HG03520 (cell line): Measurements from ENCODE around the gene SERINC5.
"Not testable (repeated sequence)": the region's sequence is repeated elsewhere in the genome, so short reads cannot be mapped to it uniquely, and the experiment has no call there.

Experiments
- ATAC-seq: cut with Tn5 transposase; IDR thresholded peaks from one replicate; pipeline ENCODE4 v1.9.1; 2021; ENCODE audit warnings: mild to moderate bottlenecking, moderate library complexity; ENCODE audit not compliant: unreplicated experiment

Gene SERINC5

DNA sequence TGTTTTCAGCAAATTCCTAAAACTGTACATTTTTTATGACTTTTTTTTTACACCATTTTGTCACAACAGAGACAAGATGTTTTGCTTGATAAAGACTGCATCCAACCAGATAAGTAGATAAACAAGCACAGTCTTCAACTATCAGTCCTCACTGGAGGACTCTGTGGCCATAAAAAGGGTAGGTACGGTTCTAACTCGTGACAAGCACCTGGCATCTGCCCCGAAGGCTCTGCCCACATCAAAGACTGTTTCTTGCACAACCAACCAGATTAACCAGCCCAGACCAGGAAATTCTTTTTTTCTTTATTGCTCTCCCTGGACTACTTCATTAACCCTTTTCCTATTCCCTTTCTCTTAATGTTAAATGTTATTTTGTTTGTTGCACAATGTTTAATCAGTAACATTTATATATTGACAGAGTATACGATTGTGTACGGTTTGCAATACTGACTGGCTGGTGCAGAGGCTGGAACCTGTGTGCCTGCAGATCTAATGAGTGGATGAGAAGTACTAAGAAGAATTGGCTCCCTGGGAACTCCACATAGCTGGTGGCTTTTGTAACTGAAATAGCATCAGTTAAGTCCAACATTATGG, 74.1 kb downstream of the SERINC5 start:
- no peak for ATAC-seq

DNA sequence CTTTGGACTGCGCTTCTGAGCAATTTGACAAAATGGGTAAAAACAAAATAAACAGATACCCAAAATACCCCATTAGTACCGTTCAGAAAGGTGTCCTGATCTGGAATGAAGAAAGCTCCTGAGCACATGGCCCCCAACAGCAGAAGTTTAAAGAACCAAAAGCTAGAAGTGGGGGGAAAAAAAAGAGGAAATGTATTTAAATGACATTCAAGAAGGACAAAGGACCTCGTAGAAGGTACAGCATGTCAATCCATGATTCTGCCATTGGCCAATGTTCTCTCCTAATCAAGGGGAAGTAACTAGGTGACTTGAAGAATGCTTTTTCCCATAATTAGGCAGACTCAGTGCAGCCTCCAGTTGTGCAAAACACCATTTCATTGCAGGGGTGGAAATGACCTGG, 78.6 kb downstream of the SERINC5 start:
- ATAC-seq = no peak

DNA sequence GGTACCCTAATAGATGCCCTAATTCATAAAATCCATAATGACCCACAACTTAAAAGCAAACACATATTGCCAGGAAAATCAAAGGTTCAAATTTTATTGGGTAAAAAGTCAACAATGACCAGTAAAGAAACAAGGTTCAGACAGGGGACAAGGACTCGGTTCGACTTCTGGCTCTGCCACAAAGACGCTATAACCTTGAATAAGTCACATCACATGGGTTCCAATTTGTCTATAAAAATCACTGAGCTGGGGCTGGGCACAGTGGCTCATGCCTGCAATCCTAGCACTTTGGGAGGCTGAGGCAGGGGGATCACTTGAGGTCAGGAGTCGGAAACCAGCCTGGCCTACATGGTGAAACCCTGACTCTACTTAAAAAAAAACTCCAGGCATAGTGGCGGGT, 80.5 kb downstream of the SERINC5 start:
- no peak for ATAC-seq

DNA sequence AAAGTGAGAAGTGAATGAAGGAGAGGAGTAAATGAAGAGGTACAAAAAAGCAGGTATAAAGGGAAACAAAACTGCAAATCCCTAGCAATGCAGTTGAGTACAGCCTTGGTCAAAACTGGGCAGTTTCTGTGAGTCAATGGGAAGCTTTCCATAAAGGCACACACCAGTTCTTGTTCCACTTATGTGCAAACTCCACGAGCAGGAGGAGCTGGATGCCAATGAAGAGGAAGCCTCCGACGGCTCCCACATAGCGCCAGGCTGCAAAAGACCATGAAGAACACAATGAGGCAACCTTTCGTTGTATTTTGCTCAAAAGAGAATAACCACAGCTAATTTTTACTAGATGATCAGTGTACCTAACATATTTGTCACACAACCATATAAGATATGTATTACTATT, 81.1 kb downstream of the SERINC5 start:
- ATAC-seq = no peak

DNA sequence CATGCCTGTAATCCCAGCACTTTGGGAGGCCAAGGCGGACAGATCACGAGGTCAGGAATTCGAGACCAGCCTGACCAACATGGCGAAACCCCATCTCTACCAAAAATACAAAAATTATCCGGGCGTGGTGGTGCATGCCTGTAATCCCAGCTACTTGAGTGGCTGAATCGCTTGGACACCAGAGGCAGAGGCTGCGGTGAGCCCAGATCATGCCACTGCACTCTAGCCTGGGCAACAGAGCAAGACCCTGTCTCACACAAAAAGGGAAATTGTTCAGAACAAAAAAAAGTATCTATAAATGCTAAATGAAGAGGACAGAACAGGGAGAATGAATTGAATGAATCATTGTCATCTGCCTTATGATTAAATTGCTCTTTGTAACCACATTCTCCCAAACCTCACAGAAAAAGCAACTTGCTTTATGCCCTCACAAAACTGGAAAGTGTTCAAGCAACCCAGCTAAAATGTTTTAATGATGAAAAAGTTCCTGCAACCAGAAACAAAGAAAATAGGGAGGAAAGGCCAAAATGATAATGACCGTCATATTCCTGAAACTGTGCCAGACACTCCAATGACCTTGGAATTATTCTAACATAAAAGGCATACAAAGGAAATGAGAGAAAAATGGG, 83.7 kb downstream of the SERINC5 start:
- no peak for ATAC-seq

DNA sequence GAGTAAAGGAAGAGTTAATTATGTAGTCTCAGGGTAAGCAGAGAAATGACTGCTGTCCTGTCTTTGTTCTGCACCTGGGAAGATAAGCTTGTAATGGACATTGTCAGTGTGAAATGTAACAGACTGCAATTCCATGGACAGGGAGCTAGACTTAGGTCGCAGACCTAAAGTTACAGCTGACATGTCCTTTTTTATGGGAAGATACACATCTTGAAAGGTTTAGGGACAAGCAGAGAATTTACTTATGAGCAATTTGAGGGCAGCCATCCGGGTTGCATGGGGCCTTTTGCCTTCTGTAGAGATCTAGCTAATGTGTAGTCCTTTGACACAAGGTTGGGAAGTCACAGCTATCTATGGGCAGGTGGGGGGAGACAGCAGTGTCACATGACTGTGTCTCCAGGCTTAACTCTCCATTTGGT, 85.7 kb downstream of the SERINC5 start:
- ATAC-seq = no peak

DNA sequence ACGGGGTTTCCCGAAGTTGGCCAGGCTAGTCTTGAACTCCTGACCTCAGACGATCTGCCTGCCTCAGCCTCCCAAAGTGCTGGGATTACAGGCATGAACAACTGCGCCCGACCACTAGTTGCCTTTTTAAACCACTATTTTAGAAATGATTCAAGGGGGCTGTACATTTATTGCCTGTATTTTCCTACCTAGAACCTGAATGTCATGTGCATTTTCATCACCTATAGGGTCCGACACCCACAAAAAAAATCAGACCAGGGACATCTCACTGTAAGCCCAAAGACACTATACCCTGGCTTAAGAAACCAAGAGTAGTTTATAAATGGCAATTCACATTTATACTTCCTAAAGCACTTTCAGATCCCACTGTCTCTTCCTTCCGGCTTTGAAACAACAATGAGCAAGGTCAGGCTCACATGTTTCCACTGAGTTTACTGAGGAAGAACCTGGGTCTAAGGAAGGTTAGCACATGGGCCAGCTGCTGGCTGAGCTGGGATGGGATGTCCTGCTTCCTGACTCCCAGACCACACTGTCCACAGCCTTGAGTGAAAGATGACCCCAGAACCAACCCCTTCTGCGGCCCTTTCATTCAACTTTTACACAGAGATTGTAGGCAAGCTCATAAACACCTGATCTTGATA, 87.3 kb downstream of the SERINC5 start:
- ATAC-seq = no peak

DNA sequence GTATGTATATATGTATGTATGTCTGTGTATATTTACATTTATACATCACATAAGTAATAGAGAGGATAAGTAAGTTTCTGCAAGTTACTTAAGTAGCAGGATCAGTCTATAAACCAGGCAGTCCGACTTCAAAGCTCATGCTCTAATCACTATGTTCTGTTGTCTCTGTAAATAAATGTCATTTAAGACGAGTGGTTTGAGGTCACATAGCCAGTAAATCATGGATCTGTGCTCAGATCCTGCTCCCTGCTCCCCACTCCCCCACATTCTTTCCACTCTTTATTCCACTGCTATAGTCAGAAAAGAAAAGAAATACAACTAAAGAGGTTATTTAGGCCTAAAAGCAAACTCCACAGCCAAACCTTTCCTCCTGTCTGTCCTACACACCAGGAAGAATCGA, 90.4 kb downstream of the SERINC5 start:
- ATAC-seq = no peak

DNA sequence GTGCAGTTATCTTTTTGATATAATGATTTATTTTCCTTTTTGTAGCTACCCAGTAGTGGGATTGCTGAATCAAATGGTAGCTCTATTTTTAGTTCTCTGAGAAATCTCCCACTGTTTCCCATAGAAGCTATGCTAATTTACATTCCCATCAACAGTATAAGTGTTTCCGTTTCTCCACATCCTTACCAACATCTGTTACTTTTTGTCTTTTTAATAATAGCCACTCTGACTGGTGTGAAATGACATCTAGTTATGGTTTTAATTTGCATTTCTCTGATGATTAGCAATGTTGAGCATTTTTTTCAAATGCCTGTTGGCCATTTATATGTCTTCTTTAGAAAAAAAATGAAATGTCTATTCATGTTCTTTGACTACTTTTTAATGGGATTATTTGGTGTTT, 94.7 kb downstream of the SERINC5 start:
- no peak for ATAC-seq

DNA sequence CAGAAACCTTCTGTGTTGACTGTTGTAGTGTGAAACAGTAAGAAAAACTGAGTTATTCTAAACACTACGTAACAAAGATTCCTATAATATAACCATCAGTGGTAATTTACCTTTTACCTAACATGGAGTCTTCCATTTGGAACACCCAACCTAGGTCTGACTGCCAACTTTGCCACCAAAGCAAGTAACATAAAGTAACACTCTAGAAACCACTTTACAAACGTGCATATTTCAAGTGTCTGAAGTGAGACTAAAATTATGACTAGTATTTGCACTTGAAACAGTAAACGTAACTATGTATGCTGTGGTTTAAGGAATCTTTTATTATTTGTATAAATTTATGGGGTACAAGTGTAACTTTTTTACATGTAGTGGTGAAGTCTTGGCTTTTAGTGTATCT, 95.6 kb downstream of the SERINC5 start:
- no peak for ATAC-seq

DNA sequence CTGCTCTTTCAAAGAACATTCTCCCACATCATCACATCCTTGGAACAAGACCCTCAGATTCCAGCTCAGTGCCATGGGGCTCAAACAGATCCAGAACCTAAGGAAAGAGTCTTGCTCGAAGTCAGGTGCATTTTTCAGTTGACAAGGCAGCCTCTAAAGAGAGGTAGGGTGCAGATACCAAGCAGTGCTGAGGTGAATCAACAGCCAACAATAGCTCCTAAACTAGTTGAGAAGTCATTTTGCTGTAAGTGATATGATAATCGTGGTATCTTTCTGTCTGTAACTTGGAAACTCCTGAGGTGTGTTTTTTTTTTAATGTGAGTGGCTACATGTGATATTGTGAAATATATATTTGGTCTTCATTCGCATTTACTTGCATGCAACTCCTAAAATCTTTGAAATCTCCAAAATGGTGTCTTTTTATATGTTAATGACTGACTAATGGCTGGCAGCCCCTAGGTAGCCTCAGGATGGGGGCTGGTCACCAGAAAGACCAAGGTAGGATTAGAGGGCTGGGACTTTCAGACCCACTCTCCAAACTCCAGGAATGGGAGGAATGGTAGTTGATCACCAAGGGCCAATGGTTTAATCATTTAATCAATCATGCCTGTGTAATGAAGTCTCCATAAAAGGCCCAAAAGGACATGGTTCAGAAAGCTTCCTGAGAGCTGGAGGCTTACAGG, 96.6 kb downstream of the SERINC5 start:
- no peak for ATAC-seq

DNA sequence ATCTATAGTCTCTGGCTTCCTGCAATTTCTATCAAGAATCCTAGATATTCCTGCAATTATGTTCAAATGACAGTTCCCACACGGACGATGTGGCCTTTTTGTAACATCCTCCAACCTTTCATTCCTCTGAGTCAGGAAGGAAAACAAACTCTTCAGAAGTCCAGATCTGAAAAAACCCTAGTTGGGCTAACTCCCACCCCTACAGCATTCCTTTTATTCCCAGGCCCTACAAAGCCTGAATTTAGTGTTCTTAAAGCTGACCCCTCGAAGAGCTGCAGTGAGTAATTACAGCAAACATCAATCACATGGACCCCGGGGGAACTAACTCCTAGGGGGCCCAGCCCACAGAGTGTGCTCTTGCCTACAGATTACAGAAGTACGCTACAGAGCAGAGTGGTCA, 99.7 kb downstream of the SERINC5 start:
- no peak for ATAC-seq

DNA sequence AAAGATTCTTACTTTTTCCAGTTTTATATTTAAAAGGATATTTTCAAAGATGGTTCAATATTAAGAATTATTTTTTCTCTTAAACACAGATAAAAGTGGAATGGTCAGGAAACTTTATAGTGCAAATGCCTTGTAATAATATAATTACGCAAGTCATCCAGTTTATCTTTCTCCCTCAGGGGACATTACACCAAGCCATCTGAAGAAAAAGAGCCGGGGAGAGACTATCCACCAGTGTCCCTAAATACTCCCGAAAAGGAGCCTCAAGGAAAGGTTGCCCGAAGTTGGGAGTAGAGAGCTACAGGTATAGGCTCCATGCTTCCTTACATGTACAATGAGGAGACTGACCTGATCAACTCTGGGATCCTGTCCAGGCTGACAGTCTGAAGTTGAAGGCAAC, 101.1 kb downstream of the SERINC5 start:
- ATAC-seq = no peak

DNA sequence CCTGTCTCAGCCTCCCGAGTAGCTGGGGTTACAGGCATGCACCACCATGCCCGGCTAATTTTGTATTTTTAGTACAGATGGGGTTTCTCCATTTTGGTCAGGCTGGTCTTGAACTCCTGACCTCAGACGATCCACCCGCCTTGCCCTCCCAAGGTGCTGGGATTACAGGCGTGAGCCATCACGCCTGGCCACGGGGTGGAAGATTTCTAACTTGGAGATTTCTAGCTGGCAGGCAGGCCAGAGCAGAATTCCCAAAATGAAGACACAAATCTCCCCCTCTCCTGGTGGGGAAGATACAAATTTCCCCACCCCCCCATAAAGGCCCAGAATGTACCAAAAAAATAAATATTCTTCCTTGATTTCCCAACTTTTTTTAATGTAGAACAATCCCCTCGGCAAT, 101.6 kb downstream of the SERINC5 start:
- not testable (repeated sequence) for ATAC-seq

DNA sequence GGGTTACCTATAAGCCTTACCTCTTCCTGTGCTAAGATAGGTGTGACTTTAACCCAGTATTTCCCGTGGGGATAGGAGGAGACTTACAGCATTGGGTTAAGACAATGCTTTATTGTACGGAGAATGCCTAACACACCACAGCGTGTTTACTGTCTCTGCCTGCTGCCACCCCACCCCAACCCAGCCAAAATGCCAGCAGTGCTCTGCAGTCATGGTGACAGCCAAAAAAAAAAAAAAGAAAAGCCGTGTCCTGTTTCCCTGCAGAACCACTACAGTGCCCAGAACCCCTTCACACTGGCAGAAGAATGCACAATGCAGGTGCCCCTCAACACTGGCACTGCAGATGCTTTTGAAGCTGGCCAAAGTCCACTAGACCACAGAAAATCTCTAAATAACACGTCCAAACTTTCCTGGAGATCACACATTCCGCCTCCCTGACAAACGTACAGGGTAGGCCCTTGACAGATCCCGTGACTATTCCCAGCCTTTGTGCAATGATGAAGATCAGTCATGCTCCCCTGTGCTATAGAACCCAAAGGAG, 102.2 kb downstream of the SERINC5 start:
- ATAC-seq = no peak

DNA sequence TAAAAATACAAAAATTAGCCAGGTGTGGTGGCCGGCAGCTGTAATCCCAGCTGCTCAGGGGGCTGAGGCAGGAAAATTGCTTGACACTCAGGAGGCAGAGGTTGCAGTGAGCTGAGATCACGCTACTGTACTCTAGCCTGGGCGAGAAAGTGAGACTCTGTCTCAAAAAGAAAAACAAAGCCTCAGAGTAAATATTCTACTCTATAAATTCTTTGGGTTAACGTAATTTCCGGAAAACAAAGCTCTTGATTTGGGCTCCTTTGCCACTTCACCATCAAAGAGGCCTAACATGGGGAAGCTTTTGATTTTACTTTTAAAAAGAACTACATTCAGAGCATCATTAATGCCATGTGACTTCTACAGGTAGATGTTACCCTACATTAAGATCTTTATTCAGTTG, 103.1 kb downstream of the SERINC5 start:
- ATAC-seq = no peak

DNA sequence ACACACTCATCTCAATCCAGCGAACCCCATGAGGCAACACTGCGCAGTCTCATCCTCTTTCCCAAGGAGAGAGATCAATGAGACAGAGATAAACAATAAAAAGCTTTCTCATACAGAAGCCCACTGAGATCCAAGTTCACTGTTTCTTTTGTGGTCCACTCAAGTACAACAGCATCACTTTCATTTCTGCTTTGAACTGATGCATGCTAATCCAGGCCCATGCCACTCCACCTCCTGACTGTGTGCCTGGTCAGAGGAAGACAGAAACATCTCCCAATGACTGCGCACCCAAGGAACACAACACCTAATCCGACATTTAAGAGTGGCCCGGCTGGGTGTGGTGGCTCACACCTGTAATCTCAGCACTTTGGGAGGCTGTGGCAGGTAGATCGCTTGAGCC, 104.0 kb downstream of the SERINC5 start:
- ATAC-seq = no peak

DNA sequence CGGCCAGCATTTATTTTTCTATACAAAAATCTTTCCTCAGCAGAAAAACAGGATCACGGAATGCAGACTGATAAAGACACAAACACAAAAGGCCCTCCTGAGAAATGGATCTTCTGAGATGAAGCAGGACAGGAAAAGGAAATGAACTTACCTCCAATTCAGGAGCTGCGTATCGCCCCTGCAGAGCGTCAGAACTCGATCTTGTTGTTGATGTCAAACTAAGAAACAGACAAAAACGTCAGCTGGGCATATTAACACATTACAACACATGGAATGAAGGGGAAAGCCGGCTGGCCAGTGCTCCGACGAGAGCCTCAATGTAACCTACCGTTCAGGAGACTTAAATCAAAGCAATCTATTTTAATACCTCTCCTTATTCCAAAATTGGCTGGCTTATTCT, 105.1 kb downstream of the SERINC5 start:
- ATAC-seq = no peak

DNA sequence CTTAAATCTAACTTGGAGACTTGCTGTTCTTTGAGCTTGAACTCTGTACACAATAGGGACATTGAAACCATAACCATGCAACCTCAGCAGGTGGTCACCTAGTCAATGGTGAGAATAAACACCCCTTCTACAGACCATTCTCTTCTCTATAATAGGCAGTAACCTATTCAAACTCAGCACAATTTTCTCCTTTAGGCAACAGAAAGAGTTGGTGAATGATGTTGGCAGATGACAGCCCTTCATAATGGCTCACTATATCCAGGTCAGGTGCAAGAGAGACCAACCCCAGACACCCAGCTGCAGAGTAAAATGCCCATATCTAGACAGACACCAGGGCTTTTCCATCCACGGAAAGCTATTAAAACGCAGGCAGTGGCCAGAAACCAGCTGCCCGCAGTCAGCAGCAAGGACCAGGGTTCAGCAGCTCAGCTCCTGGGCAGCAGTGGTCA, 106.7 kb downstream of the SERINC5 start:
- no peak for ATAC-seq

DNA sequence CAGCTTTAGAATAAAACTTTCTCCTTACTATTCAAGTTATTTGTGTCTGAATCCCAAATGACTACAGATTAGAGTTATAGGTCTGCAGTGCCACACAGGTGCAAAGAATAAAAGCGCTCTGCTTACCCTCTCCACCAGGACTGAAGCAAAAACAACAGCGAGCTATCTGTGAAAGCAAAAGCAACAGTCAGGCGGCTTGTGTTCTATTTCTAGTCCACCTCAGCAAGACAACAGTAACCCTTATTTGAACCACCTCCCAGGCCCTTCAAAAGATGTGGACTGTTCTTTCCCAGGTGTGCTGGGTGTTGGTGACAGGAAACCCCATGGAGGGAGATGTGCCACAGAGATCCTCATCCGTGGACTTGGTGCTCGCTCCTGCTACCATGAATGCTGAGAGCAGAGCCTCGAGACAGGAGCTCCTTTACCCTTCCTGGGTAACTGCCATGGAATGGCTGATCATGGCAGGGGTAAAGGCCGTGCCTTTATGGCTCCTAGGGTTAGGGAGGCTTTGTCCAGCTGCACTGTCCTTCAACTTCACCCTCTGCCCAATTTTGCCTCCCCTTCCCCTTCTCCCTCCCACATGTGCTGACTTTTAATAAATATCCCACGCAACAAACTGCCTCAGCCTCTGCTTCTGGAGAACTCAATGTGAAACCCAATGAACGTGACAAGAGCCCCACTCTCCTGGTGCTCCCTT, 108.6 kb downstream of the SERINC5 start:
- no peak for ATAC-seq

DNA sequence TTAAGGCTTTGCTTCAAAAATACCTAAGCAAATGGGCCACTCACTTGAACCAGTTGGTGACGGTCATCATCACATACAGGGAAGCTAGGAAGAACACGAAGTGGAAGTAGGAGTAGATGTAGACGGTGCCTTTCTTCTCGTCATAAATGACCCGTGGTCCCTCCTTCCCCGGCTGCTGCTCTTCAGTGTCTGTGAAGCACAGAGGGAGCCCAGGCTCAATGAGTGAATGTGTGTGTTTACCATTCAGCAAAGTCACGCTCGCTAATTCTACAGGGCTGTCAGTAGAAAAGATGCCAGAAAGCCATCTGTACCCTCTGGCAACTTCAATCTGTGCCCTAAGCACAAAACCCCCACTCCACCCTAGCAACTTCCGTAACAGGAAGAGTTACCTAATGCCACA, 109.8 kb downstream of the SERINC5 start:
- ATAC-seq = no peak
